K562 treated with DMSO at 1 percent for 48 hours (cell line): ENCODE results near the gene ASB6. TPM values are rescaled to one million over a fixed set of nuclear protein-coding genes. Genes with fewer than 3 reads are reported as not detected.

Source experiments
- total RNA-seq: library from RNA; unstranded; fragments of 300-600 nt; gene quantifications from 2 replicates; pipeline ENCODE4 v1.2.3, GENCODE V29; 2022; ENCODE audit warnings: low replicate concordance; ENCODE audit errors: extremely low read depth

ASB6 gene, protein sequence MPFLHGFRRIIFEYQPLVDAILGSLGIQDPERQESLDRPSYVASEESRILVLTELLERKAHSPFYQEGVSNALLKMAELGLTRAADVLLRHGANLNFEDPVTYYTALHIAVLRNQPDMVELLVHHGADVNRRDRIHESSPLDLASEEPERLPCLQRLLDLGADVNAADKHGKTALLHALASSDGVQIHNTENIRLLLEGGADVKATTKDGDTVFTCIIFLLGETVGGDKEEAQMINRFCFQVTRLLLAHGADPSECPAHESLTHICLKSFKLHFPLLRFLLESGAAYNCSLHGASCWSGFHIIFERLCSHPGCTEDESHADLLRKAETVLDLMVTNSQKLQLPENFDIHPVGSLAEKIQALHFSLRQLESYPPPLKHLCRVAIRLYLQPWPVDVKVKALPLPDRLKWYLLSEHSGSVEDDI
- total RNA-seq, result not detected in 2 replicates

DNA sequence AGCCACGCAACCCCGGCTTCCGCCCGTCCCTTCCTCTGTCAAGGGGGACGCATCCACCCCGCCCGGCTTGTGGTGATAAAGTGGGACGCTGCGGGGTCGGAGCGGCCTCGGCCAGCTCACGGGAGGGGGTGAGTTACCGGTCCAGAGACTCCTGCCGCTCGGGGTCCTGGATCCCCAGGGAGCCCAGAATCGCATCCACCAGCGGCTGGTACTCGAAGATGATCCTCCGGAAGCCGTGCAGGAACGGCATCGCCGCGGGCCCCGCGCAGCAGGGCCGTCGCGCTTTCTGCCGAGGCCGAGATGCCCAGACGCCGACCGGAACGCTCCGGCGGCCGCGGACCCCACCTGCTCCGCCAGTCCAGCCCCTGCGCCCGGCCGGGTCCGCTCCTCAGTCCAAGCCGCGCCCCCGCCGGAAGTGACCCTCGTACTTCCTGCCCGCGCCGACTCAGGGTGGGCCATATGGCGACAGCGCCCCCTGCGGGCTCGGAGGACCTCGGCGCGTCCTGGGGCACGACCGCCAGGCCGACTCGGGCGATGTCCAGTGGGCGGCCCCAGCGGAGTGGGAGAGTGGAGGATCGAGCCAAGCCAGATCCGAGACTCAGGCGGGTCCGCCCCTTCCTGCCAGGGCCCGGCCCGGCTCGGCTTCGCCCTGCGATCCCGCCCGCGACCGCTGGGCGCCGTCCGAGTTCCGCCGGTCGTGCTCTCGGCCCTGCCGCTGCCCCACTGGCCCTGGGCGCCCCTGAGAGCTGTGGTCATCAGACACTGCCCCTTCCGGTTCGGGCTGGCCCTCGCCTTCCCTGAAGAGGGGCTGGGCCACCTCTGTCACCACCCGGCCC, at the start of gene ASB6:
ASB6 (minus strand) TSS at position 402 of the 836 bp plus-strand sequence; CDS start at position 250, 152 bp downstream.

DNA sequence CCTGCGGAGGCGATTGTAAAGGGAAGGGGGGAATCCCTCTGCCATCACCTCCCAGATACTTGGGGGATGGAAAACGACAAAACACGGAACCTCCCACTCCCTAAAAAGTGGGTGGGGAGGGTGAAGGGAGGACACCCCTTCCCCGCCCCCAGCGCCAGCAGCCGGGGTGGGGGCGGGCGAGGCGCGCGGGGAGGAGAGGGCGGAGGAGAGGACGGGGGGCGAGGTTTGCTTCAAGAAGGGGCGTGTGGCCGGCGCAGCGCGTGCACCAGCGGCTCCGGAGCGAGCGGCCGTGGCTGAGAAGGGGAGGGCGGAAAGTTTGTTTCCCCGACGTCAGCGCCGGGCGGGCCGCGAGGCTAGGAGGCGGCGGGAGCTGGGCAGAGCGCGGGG, 23.4 kb upstream of the ASB6 start, which contains the start of gene PRRX2:
PRRX2 (plus strand) TSS at position 259 of the 387 bp plus-strand sequence. CDS start 221 bp downstream, outside the sequence.

DNA sequence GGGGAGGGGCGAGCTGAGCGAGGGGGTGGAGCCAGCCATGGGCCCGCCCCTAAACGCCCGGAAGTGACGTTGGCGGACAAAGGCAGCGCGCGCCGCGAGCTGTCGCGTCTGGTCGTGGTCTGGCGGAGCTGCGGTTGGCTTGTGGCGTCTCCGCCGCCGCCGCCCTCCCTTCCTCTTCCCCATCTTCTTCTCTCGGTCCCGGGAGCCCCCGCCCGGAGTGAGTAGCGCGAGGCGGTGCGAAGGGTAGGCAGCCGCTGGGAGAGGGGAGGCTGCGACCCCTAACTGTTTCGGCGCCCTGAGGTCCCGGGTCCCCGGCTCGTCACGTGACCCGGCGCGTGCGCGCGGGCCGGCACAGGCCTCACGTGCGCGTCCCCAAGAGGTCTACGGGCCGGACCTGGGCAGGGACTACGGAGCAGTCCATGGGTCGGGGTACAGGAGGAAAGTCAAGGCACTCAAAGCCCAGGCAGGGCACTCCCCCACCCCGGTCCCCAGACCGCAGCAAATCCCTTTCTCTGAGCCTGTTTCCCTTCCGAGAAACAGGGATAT, 15.8 kb downstream of the ASB6 start, which contains the start of gene NTMT1:
NTMT1 (plus strand) TSS at position 85 of the 546 bp plus-strand sequence. CDS start 6,541 bp downstream, outside the sequence.

GRCh38 chr9:129620669-129621295, 21.2 kb downstream of the ASB6 start, which contains the start of gene C9orf50:
C9orf50 (minus strand) TSS chr9:129621101; CDS start chr9:129620574, 527 bp downstream.

Other genes with a start within 250 kb of the ASB6 start
- not detected in 2 replicates for gene C9orf50, start 21.1 kb downstream of the ASB6 start, total RNA-seq
- gene NTMT1, start 16.0 kb downstream of the ASB6 start, total RNA-seq, result not detected in 2 replicates
- not detected in 2 replicates for gene PRRX2, start 23.5 kb upstream of the ASB6 start, total RNA-seq
- not detected in 2 replicates for gene PTGES, start 110.9 kb upstream of the ASB6 start, total RNA-seq
- not detected in 2 replicates for gene TOR1B, start 161.0 kb upstream of the ASB6 start, total RNA-seq
- not detected in 2 replicates for gene TOR1A, start 182.0 kb upstream of the ASB6 start, total RNA-seq
- gene C9orf78, start 193.1 kb upstream of the ASB6 start, total RNA-seq, result not detected in 2 replicates
- gene USP20, start 193.3 kb upstream of the ASB6 start, total RNA-seq, result 112 TPM in 1 of 2 replicates, not detected in the other